Activated effector memory CD4-positive, alpha-beta T cell treated with anti-CD3 and anti-CD28 coated beads, Interleukin-2, amount 50 U/mL, for 16 hours (primary cell): Measurements from ENCODE around the gene SRC.
A peak's percentile ranks its signal among the peaks of the same experiment; 100 is the strongest.
"Not testable (repeated sequence)": the region's sequence is repeated elsewhere in the genome, so short reads cannot be mapped to it uniquely, and the experiment has no call there.

Source experiments
- DNase-seq: peaks from one replicate; pipeline ENCODE4 v3.0.0-alpha.2; 2020

Gene SRC

DNA sequence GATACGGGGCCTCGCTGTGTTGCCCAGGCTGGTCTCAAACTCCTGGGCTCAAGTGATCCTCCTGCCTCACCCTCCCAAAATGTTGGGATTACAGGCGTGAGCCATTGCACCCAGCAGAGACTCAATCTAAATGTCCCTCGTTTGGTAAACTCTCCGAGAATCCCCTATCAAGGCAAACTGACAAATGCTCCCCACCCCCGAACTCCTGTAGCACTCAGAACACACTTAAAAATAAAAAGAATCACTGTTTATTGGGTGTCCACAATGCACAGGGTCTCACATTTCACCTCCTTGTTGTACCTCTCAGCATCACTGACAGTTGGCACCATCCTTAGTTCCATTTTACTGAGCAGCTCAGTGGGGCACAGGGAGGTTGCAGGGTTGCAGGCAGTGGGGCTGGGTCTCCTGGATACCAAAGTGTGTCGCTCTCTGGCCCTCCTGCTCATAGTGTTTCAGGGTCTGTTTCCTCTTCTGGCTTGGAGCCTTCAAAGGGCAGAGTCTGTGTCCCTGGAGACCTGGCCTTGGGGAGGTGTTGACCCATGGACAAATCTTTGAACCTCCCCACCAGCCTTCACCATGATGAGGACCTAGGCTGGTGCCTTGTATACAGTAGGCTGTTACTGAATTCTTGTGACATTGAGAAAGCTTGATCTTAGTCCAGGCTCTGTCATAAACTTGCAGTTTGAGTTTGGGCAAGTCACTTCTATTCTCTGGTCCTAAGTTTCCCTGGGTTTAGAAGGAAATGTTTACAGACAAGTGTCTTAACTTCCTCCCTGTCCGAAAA, 8.5 kb upstream of the SRC start:
- DNase-seq = no peak

DNA sequence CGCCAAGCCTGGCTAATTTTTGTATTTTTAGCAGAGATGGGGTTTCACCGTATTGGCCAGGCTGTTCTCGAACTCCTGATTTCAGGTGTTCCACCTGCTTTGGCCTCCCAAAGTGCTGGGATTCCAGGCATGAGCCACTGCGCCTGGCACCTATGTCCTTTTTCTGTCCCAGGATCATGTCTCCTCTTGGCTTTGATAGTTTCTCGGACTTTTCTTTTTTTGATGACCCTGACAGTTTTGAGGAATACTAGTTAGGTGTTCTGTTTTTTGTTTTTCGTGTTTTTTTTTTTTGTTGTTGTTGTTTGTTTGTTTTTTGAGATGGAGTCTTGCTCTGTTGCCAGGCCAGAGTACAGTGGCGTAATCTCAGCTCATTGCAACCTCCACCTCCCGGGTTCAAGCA, 7.6 kb upstream of the SRC start:
- DNase-seq = not testable (repeated sequence)

- DNase-seq = no peak
Measured at GRCh38 chr20:37339208-37339607, 6.7 kb upstream of the SRC start.

DNA sequence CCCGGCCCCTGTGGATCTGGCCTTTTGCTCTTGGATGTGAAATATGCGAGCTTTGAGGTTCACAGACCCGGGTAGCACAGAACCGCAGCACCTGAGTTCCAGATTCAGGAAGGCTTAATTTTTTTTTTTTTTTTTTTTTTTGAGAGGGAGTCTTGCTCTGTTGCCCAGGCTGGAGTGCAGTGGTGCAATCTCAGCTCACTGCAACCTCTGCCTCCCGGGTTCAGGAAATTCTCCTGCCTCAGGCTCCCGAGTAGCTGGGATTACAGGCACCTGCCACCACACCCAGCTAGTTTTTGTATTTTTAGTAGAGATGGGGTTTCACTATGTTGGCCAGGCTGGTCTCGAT, 6.2 kb upstream of the SRC start:
- DNase-seq = not testable (repeated sequence)

DNA sequence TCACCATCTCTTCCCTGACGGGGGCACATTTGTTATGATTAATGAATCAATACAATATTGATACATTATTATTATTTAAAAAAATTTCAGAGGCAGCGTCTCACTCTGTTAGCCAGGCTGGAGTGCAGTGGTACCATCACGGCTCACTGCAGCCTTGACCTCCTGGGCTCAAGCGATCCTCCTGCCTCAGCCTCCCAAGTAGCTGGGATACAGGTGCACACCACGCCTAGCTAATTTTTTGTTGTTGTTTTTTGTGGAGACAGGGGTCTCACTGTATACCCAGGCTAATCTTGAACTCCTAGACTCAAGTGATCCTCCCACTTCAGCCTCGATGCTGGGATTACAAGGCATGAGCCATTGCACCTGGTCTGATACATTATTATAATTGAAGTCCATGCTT, 4.9 kb upstream of the SRC start:
- no peak for DNase-seq

GRCh38 chr20:37341632-37342031, 4.3 kb upstream of the SRC start:
- no peak for DNase-seq

DNA sequence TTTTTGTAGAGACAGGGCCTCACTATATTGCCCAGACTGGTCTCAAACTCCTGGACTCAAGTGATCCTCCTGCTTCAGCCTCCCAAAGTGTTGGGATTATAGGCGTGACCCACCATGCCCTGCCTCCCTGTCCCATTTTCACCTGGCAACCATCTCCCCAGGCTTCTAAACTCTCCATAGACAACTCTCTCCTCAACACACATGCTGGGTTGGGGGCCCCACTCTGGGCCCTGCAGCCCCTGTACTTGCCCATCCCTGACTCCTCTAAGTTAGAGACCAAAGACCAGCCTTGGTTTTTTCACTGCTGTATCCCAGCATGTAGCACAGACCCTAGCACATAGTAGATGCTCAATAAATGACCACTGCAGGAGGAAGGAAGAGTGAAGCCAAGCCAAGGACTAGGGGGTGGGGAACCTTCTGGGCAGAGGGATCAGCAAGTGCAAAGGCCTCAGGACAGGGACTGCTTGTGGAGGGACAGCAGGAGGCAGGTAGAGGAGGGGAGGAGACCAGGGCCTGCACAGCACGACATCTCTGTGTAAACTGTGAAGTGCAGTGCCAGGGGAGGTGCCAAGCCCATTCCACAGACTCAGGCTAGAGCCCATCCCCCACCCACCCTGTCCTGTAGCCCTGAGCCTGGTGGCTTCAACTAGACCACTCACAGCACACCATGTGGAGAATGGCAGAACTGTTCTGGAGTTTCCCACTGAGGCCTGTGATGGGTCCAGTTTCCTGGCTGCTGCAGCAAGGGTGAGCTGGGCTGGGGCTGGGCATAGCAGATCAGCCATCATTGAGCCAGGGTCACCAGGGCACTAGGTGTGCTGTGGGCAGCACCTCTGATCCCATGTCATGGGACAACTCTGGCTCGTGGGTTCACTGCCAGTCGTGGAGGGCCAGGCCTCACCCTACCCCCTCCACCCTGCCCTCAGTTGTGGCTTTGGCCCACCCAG, 3.4 kb upstream of the SRC start:
- peak; percentile 44 for DNase-seq

- peak; percentile 42 for DNase-seq
Measured at GRCh38 chr20:37343212-37343993, 2.5 kb upstream of the SRC start.

GRCh38 chr20:37343994-37344355, 2.0 kb upstream of the SRC start:
- no peak for DNase-seq

GRCh38 chr20:37344506-37345338, 1.2 kb upstream of the SRC start:
- DNase-seq = no peak

DNA sequence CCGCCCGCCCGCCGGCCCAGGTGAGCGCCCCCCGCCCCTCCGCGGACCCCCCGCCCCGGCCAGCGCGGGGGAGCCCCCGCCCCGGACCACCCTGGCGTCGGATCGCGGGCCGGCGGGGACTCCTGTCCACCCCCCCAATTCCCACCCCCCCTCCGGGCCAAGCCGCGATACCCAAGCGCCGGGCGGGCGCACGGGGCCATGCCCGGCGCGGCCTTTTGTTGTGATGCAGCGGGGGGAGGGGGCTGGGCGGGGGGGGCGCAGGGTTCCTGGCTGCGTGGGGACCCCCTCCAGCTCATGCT, 245 bp downstream of the SRC start:
- no peak for DNase-seq

DNA sequence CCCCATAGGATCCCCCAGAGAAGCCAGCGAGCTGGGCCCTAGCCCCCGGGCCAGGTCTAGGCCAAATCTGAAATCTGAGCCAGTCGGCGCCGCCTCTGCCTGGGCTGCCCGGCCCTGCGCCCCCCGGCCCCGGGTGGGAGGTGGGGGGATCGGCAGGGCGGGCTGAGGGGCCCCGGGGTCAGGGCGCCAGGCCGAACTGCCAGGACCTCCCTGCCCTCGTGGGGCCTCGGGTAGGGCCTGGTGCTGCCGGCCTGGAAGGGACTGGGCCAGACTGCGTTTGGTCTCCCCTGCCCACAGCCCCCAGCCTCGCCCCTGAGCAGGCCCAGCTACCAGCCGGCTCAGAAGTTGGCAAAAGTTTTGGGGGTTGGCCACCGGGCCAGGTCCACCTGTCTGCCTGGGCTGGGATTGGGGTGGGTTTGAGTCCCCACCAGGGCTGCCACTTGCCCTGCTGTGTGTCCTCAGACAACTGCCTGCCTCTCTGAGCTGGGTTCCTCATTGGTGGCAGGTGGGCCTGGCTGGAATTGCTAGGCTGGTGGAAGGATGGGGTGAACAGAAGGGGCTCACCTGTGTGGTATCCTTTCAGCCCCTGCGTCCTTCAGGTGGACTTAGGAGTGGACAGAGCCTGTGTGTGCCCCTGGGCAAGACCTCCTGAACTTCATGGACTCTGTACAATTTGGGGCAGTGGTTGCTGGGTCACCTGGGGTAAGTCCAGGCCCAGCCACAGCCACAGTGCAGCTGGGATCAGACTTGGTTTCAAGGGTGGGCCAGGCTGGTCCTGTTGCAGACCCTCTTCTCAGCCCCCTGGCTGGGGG, 801 bp downstream of the SRC start:
- DNase-seq = no peak

DNA sequence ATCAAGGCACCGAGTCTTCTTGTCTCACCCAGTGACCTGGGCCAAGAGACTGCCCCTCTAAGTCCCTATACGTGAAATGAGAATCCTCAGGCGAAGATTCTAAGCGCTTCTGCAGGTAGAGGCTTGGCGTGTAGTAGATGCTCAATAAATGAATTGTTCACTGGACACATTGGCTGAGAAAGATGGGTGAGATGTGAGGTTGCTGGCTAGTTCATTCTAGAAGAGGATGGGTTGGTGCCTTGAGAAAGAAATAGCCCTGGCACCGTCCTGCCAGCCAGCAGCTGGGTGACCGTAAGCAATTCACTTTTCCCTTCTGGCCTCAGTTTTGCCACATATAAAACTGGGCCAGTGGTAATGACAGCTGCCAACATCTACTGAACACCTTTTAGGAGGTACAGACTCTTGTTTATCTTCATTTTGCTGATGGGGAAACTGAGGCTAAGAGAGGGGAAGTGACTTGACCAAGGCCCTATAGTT, 1.4 kb downstream of the SRC start:
- DNase-seq = peak; percentile 8

DNA sequence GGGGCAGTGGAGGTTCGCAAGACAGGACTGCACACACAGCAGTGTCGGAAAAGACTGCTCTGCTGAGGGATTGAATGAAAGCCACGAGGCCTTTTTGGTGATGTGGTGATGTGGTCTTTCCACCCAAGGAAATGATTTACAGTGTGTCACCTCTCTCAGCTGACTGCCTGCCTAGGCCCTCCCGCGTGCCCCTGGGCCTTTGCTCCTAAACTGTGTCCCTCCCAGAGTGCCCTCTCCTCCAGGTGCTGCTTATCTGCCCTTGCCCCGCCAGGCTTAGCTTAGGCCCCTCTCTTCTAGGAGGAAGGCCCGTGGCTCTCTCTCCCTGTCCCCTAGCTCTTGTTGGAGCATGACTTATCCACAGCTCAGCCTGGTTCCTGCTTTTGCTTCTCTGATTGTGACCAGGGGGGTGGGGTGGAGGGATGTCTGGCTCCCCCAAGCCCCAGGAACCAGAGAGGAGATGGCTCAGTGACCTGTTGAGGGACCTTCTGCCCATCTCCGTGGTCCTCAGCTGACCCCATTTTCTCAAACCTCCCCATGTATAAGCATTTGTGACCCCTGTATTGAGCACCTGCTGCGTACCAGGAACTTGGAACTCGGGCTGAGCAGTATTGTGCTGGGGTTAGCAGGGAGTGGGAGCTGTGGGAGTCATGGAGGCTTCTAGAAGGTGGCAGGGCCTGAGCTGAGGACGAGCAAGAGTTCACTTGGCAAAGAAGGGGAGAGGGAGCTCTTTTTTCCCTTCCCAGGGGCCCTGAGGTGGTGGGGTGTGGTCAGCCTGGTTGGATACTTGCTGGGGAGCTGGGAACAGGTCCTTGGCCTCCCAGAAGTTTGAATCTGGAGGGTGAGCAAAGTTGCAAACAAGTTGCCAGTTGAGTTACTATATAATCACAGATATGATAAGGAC, 2.2 kb downstream of the SRC start:
- DNase-seq = peak; percentile 62

- DNase-seq = peak; percentile 44
Measured at GRCh38 chr20:37348792-37349516, 3.0 kb downstream of the SRC start.

GRCh38 chr20:37349517-37350491, 3.9 kb downstream of the SRC start:
- DNase-seq = peak; percentile 36

GRCh38 chr20:37350649-37351574, 5.0 kb downstream of the SRC start:
- DNase-seq = no peak
